Suprapubic skin (tissue), 4 donors: ENCODE measurements around the gene UBA7. TPM values are rescaled to one million over a fixed set of nuclear protein-coding genes. Genes with fewer than 3 reads are reported as not detected.
"Not testable (repeated sequence)": the region's sequence is repeated elsewhere in the genome, so short reads cannot be mapped to it uniquely, and the experiment has no call there.

Source experiments
- DNase-seq, 2 donors: peaks; one replicate each; pipeline ENCODE4 v3.0.0-alpha.2; 2019; ENCODE audit warnings: low spot score in 2 of 2
- H3K27ac ChIP-seq: fragments of 200-600 bp; sonication (generic); one replicate; pipeline ENCODE4 v1.5.1; 2019
- H3K27me3 ChIP-seq: fragments of 200-600 bp; sonication (generic); one replicate; pipeline ENCODE4 v1.5.1; 2019
- H3K36me3 ChIP-seq: fragments of 200-600 bp; sonication (generic); one replicate; pipeline ENCODE4 v1.5.1; 2019
- H3K4me1 ChIP-seq: fragments of 200-600 bp; sonication (generic); one replicate; pipeline ENCODE4 v1.5.1; 2019
- H3K4me3 ChIP-seq: fragments of 200-600 bp; sonication (generic); one replicate; pipeline ENCODE4 v1.5.1; 2019; ENCODE audit warnings: mild to moderate bottlenecking
- H3K9me3 ChIP-seq: fragments of 200-600 bp; sonication (generic); one replicate; pipeline ENCODE4 v1.5.1; 2019
- EP300 ChIP-seq: sonication (generic); formaldehyde crosslinking; IDR thresholded peaks from one replicate; pipeline ENCODE4 v1.6.1; 2017; ENCODE audit warnings: antibody characterized with exemption
- POLR2A ChIP-seq, 2 donors: fragments of 450-650 bp; IDR thresholded peaks; one replicate each; pipeline ENCODE4 v1.6.1; 2017; ENCODE audit warnings: antibody characterized with exemption in 2 of 2, mild to moderate bottlenecking in 2 of 2, moderate library complexity in 2 of 2
- POLR2AphosphoS5 ChIP-seq, 3 donors: sonication (generic); formaldehyde crosslinking; IDR thresholded peaks; one replicate each; pipeline ENCODE4 v1.6.1; 2017; ENCODE audit warnings: antibody characterized with exemption in 3 of 3
- WGBS: methylation state at CpG from one replicate; pipeline ENCODE4 v1.1.5; 2018; 5-methylcytosine and 5-hydroxymethylcytosine counted together
- total RNA-seq, 4 donors: library from RNA; depleted of rRNA; stranded (reverse); fragments of >200 nt; gene quantifications; one replicate each; pipeline ENCODE4 v1.1.0, GENCODE V29; 2016
- TF ChIP-seq, protein P1 (sequence below), 2 donors: fragments of 200-600 bp in 1 of 2; fragments of 450-650 bp in 1 of 2; sonication (generic) in 1 of 2; IDR thresholded peaks; one replicate each; pipeline ENCODE4 v1.5.1; 2016 to 2019; ENCODE audit warnings: antibody characterized with exemption in 2 of 2, mild to moderate bottlenecking in 1 of 2, moderate library complexity in 1 of 2

The UBA7 gene
- total RNA-seq, 4 donors from 2014 or later = 15.3 to 54.4 (median 31.2) TPM

DNA sequence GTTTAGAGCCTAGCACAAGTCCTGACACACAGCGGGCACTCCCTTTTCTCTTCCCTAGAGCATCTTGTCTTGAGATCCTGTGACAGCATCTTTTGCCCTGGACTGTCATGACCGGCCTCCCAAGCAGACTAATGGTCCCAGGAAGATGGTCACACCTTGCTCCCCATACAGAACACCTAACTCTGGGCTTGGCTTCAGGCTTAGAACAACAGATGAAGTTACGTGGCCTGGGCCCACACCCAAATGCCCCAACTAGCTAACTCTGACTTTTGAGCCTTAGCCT lies 26.6 kb downstream of the UBA7 start:
- no peak for DNase-seq
- Histone ChIP-seq H3K27ac (peak overlapping the region; percentile 98), H3K4me3 (peak overlapping the region; percentile 100), H3K4me1 (peaks cover 37% of the 10 kb centered on the region), H3K9me3 (no peaks in the 10 kb centered on the region), H3K36me3 (peaks cover 3% of the 10 kb centered on the region), H3K27me3 (no peaks in the 10 kb centered on the region)
- 29% methylated on average over 3 of the region's 3 CpGs for WGBS
- TF ChIP-seq POLR2AphosphoS5 (IDR thresholded peaks at IDR 0.05) (no peak), POLR2A (IDR thresholded peaks at IDR 0.05) (no peak), EP300 (no peak)
- TF ChIP-seq, protein P1, sequence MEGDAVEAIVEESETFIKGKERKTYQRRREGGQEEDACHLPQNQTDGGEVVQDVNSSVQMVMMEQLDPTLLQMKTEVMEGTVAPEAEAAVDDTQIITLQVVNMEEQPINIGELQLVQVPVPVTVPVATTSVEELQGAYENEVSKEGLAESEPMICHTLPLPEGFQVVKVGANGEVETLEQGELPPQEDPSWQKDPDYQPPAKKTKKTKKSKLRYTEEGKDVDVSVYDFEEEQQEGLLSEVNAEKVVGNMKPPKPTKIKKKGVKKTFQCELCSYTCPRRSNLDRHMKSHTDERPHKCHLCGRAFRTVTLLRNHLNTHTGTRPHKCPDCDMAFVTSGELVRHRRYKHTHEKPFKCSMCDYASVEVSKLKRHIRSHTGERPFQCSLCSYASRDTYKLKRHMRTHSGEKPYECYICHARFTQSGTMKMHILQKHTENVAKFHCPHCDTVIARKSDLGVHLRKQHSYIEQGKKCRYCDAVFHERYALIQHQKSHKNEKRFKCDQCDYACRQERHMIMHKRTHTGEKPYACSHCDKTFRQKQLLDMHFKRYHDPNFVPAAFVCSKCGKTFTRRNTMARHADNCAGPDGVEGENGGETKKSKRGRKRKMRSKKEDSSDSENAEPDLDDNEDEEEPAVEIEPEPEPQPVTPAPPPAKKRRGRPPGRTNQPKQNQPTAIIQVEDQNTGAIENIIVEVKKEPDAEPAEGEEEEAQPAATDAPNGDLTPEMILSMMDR (IDR thresholded peaks at IDR 0.05) = no peak

DNA sequence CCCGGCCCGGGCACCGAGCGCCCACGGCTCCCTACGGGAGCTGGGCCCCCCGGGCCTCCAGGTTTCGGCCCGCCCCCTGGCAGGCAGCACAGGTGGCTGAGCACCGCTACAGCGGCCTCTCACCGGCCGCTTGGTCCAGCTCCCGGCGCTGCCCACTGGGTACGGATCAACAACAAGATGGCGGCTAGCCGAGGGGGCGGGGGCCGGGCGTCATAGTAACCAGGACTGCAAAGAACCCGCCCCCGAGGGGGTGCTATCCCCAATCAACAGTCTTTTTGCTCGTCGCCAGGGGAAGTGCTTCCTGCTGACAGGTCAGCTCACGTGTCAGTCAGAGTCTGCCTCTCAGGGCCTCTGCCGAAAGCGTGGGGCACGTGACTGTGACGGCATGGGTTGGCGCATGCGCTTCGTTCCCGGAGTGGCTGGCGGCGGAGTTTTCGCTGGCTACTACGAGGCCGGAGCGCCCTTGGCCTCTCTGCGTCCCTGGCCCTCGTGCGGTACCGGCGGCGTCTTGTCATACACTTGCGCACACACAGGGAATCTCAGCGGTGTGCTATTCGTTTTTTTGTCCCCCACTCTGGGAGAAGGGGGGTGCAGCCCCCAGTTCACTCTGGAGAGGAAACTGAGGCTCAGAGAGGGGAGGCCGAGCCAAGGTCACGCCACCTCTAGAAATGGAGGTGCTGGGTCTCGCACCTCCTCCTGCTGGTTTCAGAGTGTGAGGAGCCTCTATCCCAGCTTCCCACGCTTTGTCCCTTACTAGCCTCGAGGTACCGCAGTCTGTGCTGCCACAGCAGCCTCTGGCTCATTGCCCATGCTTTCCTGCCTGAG lies 27.2 kb downstream of the UBA7 start, which contains the start of gene IP6K1:
Gene IP6K1 (minus strand): TSS at position 186 of the 825 bp plus-strand sequence. CDS start 38,502 bp downstream, outside the sequence.
- no peaks in the 10 kb centered on the region for H3K27me3 ChIP-seq
- peak within 1 kb of the TSS; percentile 98 for H3K27ac ChIP-seq
- TF ChIP-seq POLR2AphosphoS5 (IDR thresholded peaks at IDR 0.05) (peak; percentile 10 to 91 (median 81)), POLR2A (IDR thresholded peaks at IDR 0.05) (peak; percentile 14 to 87)
- TF ChIP-seq, protein P1 (IDR thresholded peaks at IDR 0.05) = no peak
- H3K4me3 ChIP-seq = peak within 1 kb of the TSS; percentile 100
- DNase-seq = peak; percentile 100
- 2% methylated on average over 31 of the region's 55 CpGs for WGBS
- H3K4me1 ChIP-seq = peaks cover 43% of the 10 kb centered on the region
- peaks cover 7% of the 10 kb centered on the region for H3K36me3 ChIP-seq
- no peaks in the 10 kb centered on the region for H3K9me3 ChIP-seq

DNA sequence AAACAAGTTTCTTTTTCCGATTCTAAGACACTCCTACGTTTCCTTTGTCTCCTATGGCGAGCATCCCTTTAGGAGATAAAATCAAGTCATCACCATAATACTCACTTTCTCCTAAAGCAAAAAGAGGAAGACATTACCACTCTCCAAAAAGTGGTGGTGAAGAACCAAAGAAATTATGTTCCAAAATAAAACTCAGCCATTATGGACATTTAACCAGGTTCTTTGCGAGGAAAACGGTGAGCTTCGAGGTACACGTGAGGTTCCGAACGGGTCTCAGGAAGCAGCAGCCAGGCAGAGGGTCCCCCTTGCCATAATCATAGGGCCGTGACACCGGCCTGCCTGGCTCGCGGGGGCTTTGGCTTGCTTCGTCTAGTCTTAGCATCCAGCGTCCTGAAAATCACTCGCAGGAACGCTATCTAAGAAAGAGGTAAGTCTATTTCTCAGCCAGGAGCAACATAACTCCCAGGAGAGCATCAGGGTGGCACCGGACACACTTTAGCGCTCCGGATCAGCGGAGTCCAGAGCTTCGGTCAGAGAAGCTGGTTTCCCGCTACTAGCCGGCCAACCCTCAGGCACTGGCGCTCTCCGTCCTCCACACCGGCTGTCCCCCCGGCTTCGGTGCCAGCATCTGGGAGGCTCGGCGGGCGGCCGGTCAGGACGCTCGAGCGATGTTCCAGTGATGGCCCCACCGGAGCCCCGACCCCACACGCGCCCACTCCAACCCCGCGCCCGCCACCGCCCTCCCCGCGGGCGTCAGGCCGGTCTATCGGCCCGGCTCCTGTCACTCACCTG lies 28.0 kb downstream of the UBA7 start:
- 2% methylated on average over 17 of the region's 50 CpGs for WGBS
- H3K4me1 ChIP-seq = peaks cover 49% of the 10 kb centered on the region

DNA sequence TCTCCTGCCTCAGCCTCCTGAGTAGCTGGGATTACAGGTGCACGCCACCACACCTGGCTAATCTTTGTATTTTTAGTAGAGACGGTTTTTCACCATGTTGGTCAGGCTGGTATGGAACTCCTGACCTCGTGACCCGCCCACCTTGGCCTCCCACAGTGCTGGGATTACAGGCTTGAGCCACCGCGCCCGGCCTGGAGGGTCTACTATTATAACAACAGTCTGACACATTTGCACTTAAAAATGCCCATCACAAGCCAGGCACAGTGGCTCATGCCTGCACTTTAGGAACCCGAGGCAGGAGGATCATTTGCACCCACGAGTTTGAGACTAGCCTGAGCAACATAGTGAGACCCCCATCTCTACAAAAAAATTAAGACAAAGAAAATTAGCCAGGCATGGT lies 31.5 kb downstream of the UBA7 start:
- peaks cover 48% of the 10 kb centered on the region for H3K4me1 ChIP-seq
- H3K27ac ChIP-seq, H3K4me3 ChIP-seq, H3K27me3 ChIP-seq, H3K9me3 ChIP-seq: not testable (repeated sequence)
- DNase-seq = peak; percentile 41 to 43
- 96% methylated on average over 9 of the region's 9 CpGs for WGBS
- peaks cover 21% of the 10 kb centered on the region for H3K36me3 ChIP-seq

More for the DNA sequence above, 28.0 kb downstream of the UBA7 start:
- Histone ChIP-seq H3K4me3 (peak overlapping the region; percentile 100), H3K9me3 (no peaks in the 10 kb centered on the region), H3K27me3 (no peaks in the 10 kb centered on the region), H3K27ac (peak overlapping the region; percentile 98), H3K36me3 (peaks cover 13% of the 10 kb centered on the region)
- TF ChIP-seq, protein P1 (IDR thresholded peaks at IDR 0.05) = no peak
- TF ChIP-seq POLR2AphosphoS5 (IDR thresholded peaks at IDR 0.05) (no peak), POLR2A (IDR thresholded peaks at IDR 0.05) (no peak), EP300 (no peak)
- DNase-seq = no peak

DNA sequence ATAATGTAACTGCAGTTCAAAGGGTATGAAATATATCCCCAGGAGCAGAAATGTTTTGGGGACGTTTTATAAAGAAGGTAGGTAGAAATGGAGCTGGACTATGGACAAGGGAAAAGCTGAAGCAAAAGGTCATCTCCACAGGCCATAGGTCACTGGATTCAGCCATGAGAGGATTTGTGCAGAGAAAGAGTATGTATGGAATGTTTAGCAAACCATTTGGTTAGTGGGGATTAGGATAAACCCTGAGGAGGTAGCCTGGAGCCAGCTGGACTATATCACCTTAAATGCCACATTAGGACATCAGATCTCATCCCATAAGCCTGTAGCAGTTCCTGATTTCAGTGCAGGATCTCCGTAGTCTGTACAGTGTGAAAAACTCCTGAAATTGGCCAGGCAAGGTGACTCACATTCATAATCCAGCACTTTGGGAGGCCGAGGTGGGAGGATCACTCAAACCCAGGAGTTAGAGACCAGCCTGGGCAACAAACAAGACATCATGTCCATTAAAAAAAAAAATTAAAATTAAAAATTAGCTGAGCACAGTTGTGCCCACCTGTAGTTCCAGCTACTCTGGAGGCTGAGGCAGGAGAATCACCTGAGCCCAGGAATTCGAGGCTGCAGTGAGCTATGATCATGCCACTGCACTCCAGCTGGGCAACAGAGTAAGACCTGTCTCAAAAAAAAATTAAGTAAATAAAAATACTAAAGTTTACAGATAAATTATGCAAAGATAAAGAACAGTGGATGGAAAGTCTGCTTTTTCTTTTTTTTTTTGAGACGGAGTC lies 32.1 kb downstream of the UBA7 start:
- H3K27ac ChIP-seq = no peak overlapping the region
- H3K4me1 ChIP-seq = peaks cover 41% of the 10 kb centered on the region
- 75% methylated on average over 5 of the region's 5 CpGs for WGBS
- TF ChIP-seq, protein P1 (IDR thresholded peaks at IDR 0.05) = no peak
- TF ChIP-seq POLR2A (IDR thresholded peaks at IDR 0.05) = no peak
- no peak for TF ChIP-seq POLR2AphosphoS5 (IDR thresholded peaks at IDR 0.05)
- TF ChIP-seq EP300 = no peak
- H3K4me3 ChIP-seq = no peak overlapping the region
- peak in 1 of 2 donors; percentile 20 for DNase-seq
- peaks cover 27% of the 10 kb centered on the region for H3K36me3 ChIP-seq
- H3K9me3 ChIP-seq = no peaks in the 10 kb centered on the region
- no peaks in the 10 kb centered on the region for H3K27me3 ChIP-seq

DNA sequence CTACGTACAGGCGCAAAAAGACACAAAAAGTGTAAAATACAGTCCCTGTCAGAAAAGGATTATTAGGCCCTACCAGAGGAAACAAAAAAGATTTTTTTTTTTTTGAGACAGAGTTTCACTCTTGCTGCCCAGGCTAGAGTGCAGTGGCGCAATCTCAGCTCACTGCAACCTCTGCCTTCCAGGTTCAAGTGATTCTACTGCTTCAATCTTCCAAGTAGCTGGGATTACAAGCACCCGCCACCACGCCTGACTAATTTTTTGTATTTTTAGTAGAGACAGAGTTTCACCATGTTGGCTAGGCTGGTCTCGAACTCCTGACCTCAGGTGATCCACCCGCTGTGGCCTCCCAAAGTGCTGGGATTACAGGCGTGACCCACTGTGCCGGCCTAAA lies 32.8 kb downstream of the UBA7 start:
- not testable (repeated sequence) for H3K9me3 ChIP-seq, H3K27ac ChIP-seq, H3K4me3 ChIP-seq, H3K27me3 ChIP-seq, DNase-seq
- H3K4me1 ChIP-seq = peaks cover 41% of the 10 kb centered on the region
- WGBS = 90% methylated on average over 9 of the region's 9 CpGs
- peaks cover 28% of the 10 kb centered on the region for H3K36me3 ChIP-seq
